HCT116 (cell line): ENCODE data around the gene ARAP1. TPM values are rescaled to one million over a fixed set of nuclear protein-coding genes. Genes with fewer than 3 reads are reported as not detected.

ENCODE experiments used
- ATAC-seq: fragments of 200-7000 bp; cut with Tn5 transposase; 2 replicates; pipeline ENCODE4 v1.9.1; 2020; ENCODE audit warnings: mild to moderate bottlenecking, moderate library complexity
- BruUV-seq: library from RNA; stranded (reverse); fragments of 400-500 nt; replicated peaks from 2 replicates; lab custom pipeline; 2021; lab: Mats Ljungman, UMichigan
- CTCF ChIA-PET: fragments of 300-600 bp; sonication (Branson Sonifier 250); formaldehyde crosslinking; loops from one replicate; lab custom pipeline; 2021; ENCODE audit warnings: antibody characterized with exemption; lab: Charles Lee
- POLR2A ChIA-PET: fragments of 300-600, 350-600 bp; sonication (Branson Sonifier 250); formaldehyde crosslinking; loops from one replicate; lab custom pipeline; 2021; ENCODE audit warnings: antibody characterized with exemption; lab: Charles Lee
- RAD21 ChIA-PET, 2 experiments: fragments of 300-600 bp; sonication (Branson Sonifier 250); formaldehyde crosslinking; loops; one replicate each; lab custom pipeline; 2023; ENCODE audit warnings: low total read pairs in 2 of 2; ENCODE audit not compliant: uncharacterized antibody in 2 of 2, unreplicated experiment in 2 of 2, low non-redundant PET in 1 of 2; lab: Charles Lee
- DNase-seq: peaks from one replicate; pipeline ENCODE4 v3.0.0-alpha.2; 2010; ENCODE audit warnings: low read depth, low spot score
- H2AFZ ChIP-seq: fragments of 200-600 bp; shearing (Covaris generic), sonication (generic); 2 replicates; pipeline ENCODE4 v1.6.1; 2017; ENCODE audit warnings: low read depth, mixed run types, mixed read lengths, antibody characterized with exemption, low read length; ENCODE audit not compliant: poor library complexity, severe bottlenecking
- H3K27ac ChIP-seq: 2 replicates; pipeline ENCODE4 v1.5.1; 2012; ENCODE audit warnings: low read depth, low read length
- H3K27me3 ChIP-seq: fragments of 200-600 bp; sonication (generic); 2 replicates; pipeline ENCODE4 v1.6.1; 2016; ENCODE audit warnings: mixed run types, low read length, mixed read lengths; ENCODE audit not compliant: insufficient read depth
- H3K36me3 ChIP-seq, 2 experiments: fragments of 200-500 bp in 1 of 2; fragments of 200-600 bp in 1 of 2; sonication (Bioruptor generic) in 1 of 2; sonication (generic) in 1 of 2; 2 replicates each; pipeline versions ENCODE4 v1.5.1 to v1.6.1; 2014 to 2016; ENCODE audit warnings: low read length in 2 of 2, inconsistent platforms in 1 of 2, mixed read lengths in 1 of 2, mixed run types in 1 of 2; ENCODE audit not compliant: insufficient read depth in 2 of 2, control insufficient read depth in 1 of 2
- H3K4me1 ChIP-seq, 2 experiments: fragments of 200-600 bp in 1 of 2; sonication (generic) in 1 of 2; 2 replicates each; pipeline versions ENCODE4 v1.5.1 to v1.6.1; 2012 to 2017; ENCODE audit warnings: low read length in 2 of 2, inconsistent platforms in 1 of 2, mild to moderate bottlenecking in 1 of 2, mixed read lengths in 1 of 2, mixed run types in 1 of 2, moderate library complexity in 1 of 2; ENCODE audit not compliant: insufficient read depth in 2 of 2, control insufficient read depth in 1 of 2
- H3K4me2 ChIP-seq: fragments of 200-600 bp; sonication (generic); 2 replicates; pipeline ENCODE4 v1.6.1; 2017; ENCODE audit warnings: mixed run types, low read length, mixed read lengths
- H3K4me3 ChIP-seq, 2 experiments: fragments of 200-600 bp in 1 of 2; sonication (generic) in 1 of 2; replicated peaks in 1 of 2; 2 replicates each; pipeline ENCODE4 v1.5.1; 2011 to 2016; ENCODE audit warnings: low read length in 2 of 2, control low read depth in 1 of 2, low read depth in 1 of 2, mild to moderate bottlenecking in 1 of 2, mixed read lengths in 1 of 2, mixed run types in 1 of 2
- H3K79me2 ChIP-seq: fragments of 200-600 bp; sonication (generic); 2 replicates; pipeline ENCODE4 v1.6.1; 2017; ENCODE audit warnings: mild to moderate bottlenecking, mixed run types, low read length, moderate library complexity, mixed read lengths; ENCODE audit not compliant: insufficient read depth
- H3K9ac ChIP-seq: fragments of 200-600 bp; sonication (generic); 2 replicates; pipeline ENCODE4 v1.6.1; 2016; ENCODE audit warnings: low read length, mixed read lengths
- H3K9me2 ChIP-seq: fragments of 200-600 bp; sonication (generic), shearing (Covaris generic); 2 replicates; pipeline ENCODE4 v1.6.1; 2017; ENCODE audit warnings: mixed run types, mild to moderate bottlenecking, moderate library complexity; ENCODE audit not compliant: insufficient read depth
- H3K9me3 ChIP-seq, 2 experiments: fragments of 200-500 bp in 1 of 2; fragments of 200-600 bp in 1 of 2; sonication (Bioruptor generic) in 1 of 2; sonication (generic) in 1 of 2; 2 replicates each; pipeline ENCODE4 v1.6.1; 2014 to 2017; ENCODE audit warnings: low read length in 2 of 2, mixed read lengths in 2 of 2, inconsistent platforms in 1 of 2, low read depth in 1 of 2, mild to moderate bottlenecking in 1 of 2, mixed run types in 1 of 2, moderate library complexity in 1 of 2; ENCODE audit not compliant: control insufficient read depth in 1 of 2, insufficient read depth in 1 of 2
- H4K20me1 ChIP-seq: fragments of 200-600 bp; sonication (generic), shearing (Covaris generic); 2 replicates; pipeline ENCODE4 v1.6.1; 2017; ENCODE audit warnings: mixed run types, mild to moderate bottlenecking, moderate library complexity; ENCODE audit not compliant: insufficient read depth
- CTCF ChIP-seq, 3 experiments: fragments of 200-600 bp in 1 of 3; sonication (generic) in 1 of 3; IDR thresholded peaks in 2 of 3; conservative IDR thresholded peaks in 1 of 3; 2 replicates each; pipeline ENCODE4 v1.5.1; 2012 to 2017; ENCODE audit warnings: low read depth in 2 of 3, low read length in 2 of 3, antibody characterized with exemption in 1 of 3, borderline replicate concordance in 1 of 3, control low read depth in 1 of 3, mild to moderate bottlenecking in 1 of 3, mixed read lengths in 1 of 3, mixed run types in 1 of 3, moderate library complexity in 1 of 3; ENCODE audit not compliant: insufficient read depth in 1 of 3
- ELF1 ChIP-seq: IDR thresholded peaks from 2 replicates; pipeline ENCODE4 v1.6.1; 2012; ENCODE audit warnings: low read depth, borderline replicate concordance
- EZH2 ChIP-seq: fragments of 200-600 bp; sonication (generic); IDR thresholded peaks from 2 replicates; pipeline ENCODE4 v1.6.1; 2017; ENCODE audit warnings: antibody characterized with exemption, mixed run types
- EZH2phosphoT487 ChIP-seq: fragments of 200-600 bp; IDR thresholded peaks from 2 replicates; pipeline ENCODE4 v1.6.1; 2018; ENCODE audit warnings: antibody characterized with exemption, borderline replicate concordance
- JUND ChIP-seq: IDR thresholded peaks from 2 replicates; pipeline ENCODE4 v1.6.1; 2012
- MAX ChIP-seq: IDR thresholded peaks from 2 replicates; pipeline ENCODE4 v1.6.1; 2012
- POLR2A ChIP-seq: IDR thresholded peaks from 2 replicates; pipeline ENCODE4 v1.7.0; 2011; ENCODE audit warnings: borderline replicate concordance; ENCODE audit not compliant: insufficient read depth, insufficient read length; ENCODE audit errors: extremely low read depth
- RAD21 ChIP-seq: IDR thresholded peaks from 2 replicates; pipeline ENCODE4 v1.6.1; 2012; ENCODE audit warnings: low read depth, mild to moderate bottlenecking
- SIN3A ChIP-seq: IDR thresholded peaks from 2 replicates; pipeline ENCODE4 v1.6.1; 2012; ENCODE audit warnings: low read depth
- TCF7L2 ChIP-seq: IDR thresholded peaks from 2 replicates; pipeline ENCODE4 v1.7.0; 2011; ENCODE audit warnings: borderline replicate concordance, inconsistent platforms; ENCODE audit not compliant: insufficient read depth, insufficient read length; ENCODE audit errors: extremely low read depth
- ZBTB33 ChIP-seq: IDR thresholded peaks from 2 replicates; pipeline ENCODE4 v1.6.1; 2011; ENCODE audit warnings: mild to moderate bottlenecking, low read length, moderate library complexity; ENCODE audit not compliant: insufficient replicate concordance; ENCODE audit errors: extremely low read depth
- ZFX ChIP-seq: fragments of 450-650 bp; IDR thresholded peaks from 2 replicates; pipeline ENCODE4 v1.6.1; 2017
- ZNF274 ChIP-seq: fragments of 200-500 bp; sonication (Bioruptor generic); IDR thresholded peaks from 2 replicates; pipeline ENCODE4 v1.6.1; 2014; ENCODE audit warnings: mild to moderate bottlenecking, low read depth, low read length, inconsistent platforms
- intact Hi-C: fragments of 100-400 bp; cut with micrococcal nuclease; formaldehyde crosslinking; loops from 2 replicates; pipeline ENCODE4 v1.10.0; 2022
- total RNA-seq: library from RNA; stranded (reverse); gene quantifications from one replicate; pipeline ENCODE4 v1.2.1, GENCODE V29; 2021; ENCODE audit not compliant: unreplicated experiment
- TF ChIP-seq, protein P1 (sequence below): IDR thresholded peaks from 2 replicates; pipeline ENCODE4 v1.6.1; 2012

Gene ARAP1
- total RNA-seq, 1 experiment from 2014 or later = 57.4 TPM

DNA sequence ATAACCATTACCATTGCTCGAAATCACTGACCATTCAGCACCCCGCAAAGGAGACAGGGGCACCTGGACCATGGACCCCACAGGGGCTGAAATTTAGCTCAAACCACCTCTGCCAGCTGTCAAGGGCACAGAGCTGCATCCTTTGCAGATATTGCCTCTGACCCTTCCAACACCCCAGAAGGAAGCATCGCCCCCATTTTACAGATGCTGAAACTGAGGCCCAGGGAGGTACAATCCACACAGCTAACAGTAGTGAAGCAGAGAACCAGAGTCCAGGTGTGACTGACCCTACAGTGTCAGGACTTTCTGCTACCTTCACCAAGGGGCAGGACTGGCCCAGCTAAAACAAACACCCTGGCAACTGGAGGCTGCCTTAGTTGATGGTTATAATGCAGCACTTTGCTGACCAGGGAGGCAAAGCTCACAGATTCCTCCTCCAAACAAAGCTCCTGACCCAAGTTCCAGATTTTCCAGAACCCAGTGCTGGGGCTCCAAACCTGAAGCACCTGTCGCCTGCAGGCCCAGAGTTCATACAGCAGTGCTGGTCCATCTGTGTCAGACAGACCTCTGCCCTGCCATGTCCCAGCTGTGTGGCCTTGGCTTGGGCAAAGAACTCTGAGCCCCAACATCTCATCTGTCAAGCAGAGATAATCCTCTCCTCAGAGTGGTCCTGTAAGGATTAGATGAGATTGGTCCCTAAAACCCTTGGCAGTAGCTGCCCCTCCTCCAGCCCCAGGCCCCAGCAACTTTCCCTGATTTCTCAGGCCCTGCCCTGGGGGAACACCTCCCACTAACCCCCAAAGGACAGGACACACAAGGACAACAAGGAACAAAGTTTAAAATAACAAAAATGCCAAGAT, 15.2 kb upstream of the ARAP1 start:
- Histone ChIP-seq H3K36me3 (no peaks in the 10 kb centered on the region), H3K79me2 (no peaks in the 10 kb centered on the region), H3K4me1 (no peaks in the 10 kb centered on the region), H3K9me2 (no peaks in the 10 kb centered on the region), H3K4me2 (no peak overlapping the region), H3K9ac (no peak overlapping the region), H2AFZ (no peak overlapping the region), H3K27ac (no peak overlapping the region), H3K9me3 (no peaks in the 10 kb centered on the region), H3K4me3 (no peak overlapping the region)
- ATAC-seq = no peak
- DNase-seq = no peak
- CTCF ChIA-PET = no interaction called here
- POLR2A ChIA-PET = no interaction called here
- RAD21 ChIA-PET = no interaction called here
- intact Hi-C loops = no loop called here
- BruUV-seq = no TSS peak
- TF ChIP-seq POLR2A (no peak), JUND (no peak), EZH2 (no peak), SIN3A (no peak), EZH2phosphoT487 (no peak), MAX (no peak), ELF1 (no peak), ZNF274 (no peak), CTCF (IDR thresholded peaks at IDR 0.05 in 2 of 3, conservative IDR thresholded peaks at IDR 0.05 in 1 of 3; ENCODE audit: borderline replicate concordance in 1 of 3, insufficient read depth in 1 of 3, low read depth in 2 of 3, low read length in 2 of 3) (no peak), TCF7L2 (no peak), ZBTB33 (no peak), ZFX (no peak), RAD21 (no peak)
- TF ChIP-seq, protein P1, sequence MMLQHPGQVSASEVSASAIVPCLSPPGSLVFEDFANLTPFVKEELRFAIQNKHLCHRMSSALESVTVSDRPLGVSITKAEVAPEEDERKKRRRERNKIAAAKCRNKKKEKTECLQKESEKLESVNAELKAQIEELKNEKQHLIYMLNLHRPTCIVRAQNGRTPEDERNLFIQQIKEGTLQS = no peak
- TF ChIP-seq, all 23 proteins: peak for 0
- H4K20me1 ChIP-seq = no peaks in the 10 kb centered on the region
- H3K27me3 ChIP-seq = no peaks in the 10 kb centered on the region
